Fibroblast of skin of scalp (primary cell): ENCODE measurements around the gene LSM6. TPM values are rescaled to one million over a fixed set of nuclear protein-coding genes. Genes with fewer than 3 reads are reported as not detected.
A peak's percentile ranks its signal among the peaks of the same experiment; 100 is the strongest.

Source experiments
- DNase-seq: peaks from one replicate; pipeline ENCODE4 v3.0.0-alpha.2; 2013
- polyA plus RNA-seq, 2 experiments: library from polyadenylated mRNA; unstranded; fragments of 120-200 nt; gene quantifications; one replicate each; pipeline ENCODE4 v1.2.1, GENCODE V29; 2013; ENCODE audit not compliant: insufficient read length in 2 of 2

LSM6 gene
- polyA plus RNA-seq (2013, experiment 1 of 2; ENCODE audit: insufficient read length), result 28.6 TPM
- polyA plus RNA-seq (2013, experiment 2 of 2; ENCODE audit: insufficient read length), result 26.9 TPM

GRCh38 chr4:146175541-146176453 is at the start of gene LSM6:
LSM6 (plus strand) TSS chr4:146175718; CDS start chr4:146182922, 7,204 bp downstream.
- DNase-seq, result peak; percentile 90

- no peak for DNase-seq
These were observed 43.1 kb upstream of the LSM6 start for GRCh38 chr4:146132445-146132844.

GRCh38 chr4:146134761-146135445 is 40.6 kb upstream of the LSM6 start:
- peak; percentile 40 for DNase-seq

- no peak for DNase-seq
These were observed 39.6 kb upstream of the LSM6 start for GRCh38 chr4:146135941-146136340.

- DNase-seq, result no peak
These were observed 32.8 kb upstream of the LSM6 start for GRCh38 chr4:146142768-146143167.

GRCh38 chr4:146143888-146144287 is 31.6 kb upstream of the LSM6 start:
- DNase-seq, result no peak

GRCh38 chr4:146146918-146147317 is 28.6 kb upstream of the LSM6 start:
- no peak for DNase-seq

- DNase-seq, result no peak
These were observed 27.5 kb upstream of the LSM6 start for GRCh38 chr4:146148021-146148420.

GRCh38 chr4:146154057-146154456 is 21.5 kb upstream of the LSM6 start:
- DNase-seq, result no peak

- no peak for DNase-seq
These were observed 20.3 kb upstream of the LSM6 start for GRCh38 chr4:146155152-146155724.

- no peak for DNase-seq
These were observed 17.3 kb upstream of the LSM6 start for GRCh38 chr4:146158036-146158745.

GRCh38 chr4:146159384-146160058 is 16.0 kb upstream of the LSM6 start:
- no peak for DNase-seq

- DNase-seq, result no peak
These were observed 14.3 kb upstream of the LSM6 start for GRCh38 chr4:146161243-146161642.

GRCh38 chr4:146165221-146165620 is 10.3 kb upstream of the LSM6 start:
- DNase-seq, result no peak

- DNase-seq, result peak; percentile 65
These were observed 9.7 kb upstream of the LSM6 start for GRCh38 chr4:146165840-146166239.

GRCh38 chr4:146170149-146170548 is 5.4 kb upstream of the LSM6 start:
- no peak for DNase-seq

- DNase-seq, result no peak
These were observed 1.4 kb downstream of the LSM6 start for GRCh38 chr4:146176891-146177290.

GRCh38 chr4:146178126-146178525 is 2.6 kb downstream of the LSM6 start:
- no peak for DNase-seq

- no peak for DNase-seq
These were observed 4.4 kb downstream of the LSM6 start for GRCh38 chr4:146179784-146180370.

GRCh38 chr4:146182443-146182842 is 6.9 kb downstream of the LSM6 start:
- no peak for DNase-seq

GRCh38 chr4:146183209-146183608 is 7.7 kb downstream of the LSM6 start:
- no peak for DNase-seq

- DNase-seq, result no peak
These were observed 10.5 kb downstream of the LSM6 start for GRCh38 chr4:146186041-146186440.
